H1 (cell line): Measurements from ENCODE around the gene FGF12. TPM values are rescaled to one million over a fixed set of nuclear protein-coding genes. Genes with fewer than 3 reads are reported as not detected.

Experiments used
- CTCF ChIA-PET: fragments of 300-600 bp; sonication (Branson Sonifier 250); formaldehyde crosslinking; loops from one replicate; lab custom pipeline; 2021; ENCODE audit not compliant: partially characterized antibody; lab: Charles Lee
- POLR2A ChIA-PET: fragments of 300-600 bp; sonication (Branson Sonifier 250); formaldehyde crosslinking; loops from one replicate; lab custom pipeline; 2021; ENCODE audit warnings: inconsistent platforms; ENCODE audit not compliant: partially characterized antibody; lab: Charles Lee
- DNase-seq, 2 experiments: peaks; one replicate each; pipeline versions ENCODE4 v3.0.0 to v3.0.0-alpha.2; 2010 to 2022; ENCODE audit warnings: low spot score in 2 of 2, low read depth in 1 of 2, mixed read lengths in 1 of 2
- FAIRE-seq: peaks from 2 replicates; lab custom pipeline; 2011; peaks lifted over from hg19 to GRCh38; lab: Jason Lieb, UNC
- H2AFZ ChIP-seq: 2 replicates; pipeline ENCODE4 v1.8.1; 2012; ENCODE audit warnings: low read length, inconsistent platforms
- H2AK5ac ChIP-seq: 2 replicates; pipeline ENCODE4 v1.6.1; 2013; ENCODE audit warnings: low read depth, low read length
- H2BK120ac ChIP-seq: replicated peaks from 2 replicates; pipeline ENCODE3; 2013; ENCODE audit warnings: low read depth, low read length, inconsistent platforms
- H2BK12ac ChIP-seq: 2 replicates; pipeline ENCODE4 v1.6.1; 2013; ENCODE audit warnings: low read depth, low read length
- H2BK15ac ChIP-seq: 2 replicates; pipeline ENCODE4 v1.6.1; 2013; ENCODE audit warnings: low read length
- H2BK20ac ChIP-seq: 2 replicates; pipeline ENCODE4 v1.6.1; 2013; ENCODE audit warnings: low read length
- H2BK5ac ChIP-seq: 2 replicates; pipeline ENCODE4 v1.6.1; 2013; ENCODE audit warnings: low read depth, low read length
- H3K14ac ChIP-seq: 2 replicates; pipeline ENCODE4 v1.6.1; 2013; ENCODE audit warnings: inconsistent platforms; ENCODE audit not compliant: insufficient read length
- H3K18ac ChIP-seq: 2 replicates; pipeline ENCODE4 v1.6.1; 2013; ENCODE audit warnings: low read length; ENCODE audit errors: extremely low read depth
- H3K23ac ChIP-seq: 2 replicates; pipeline ENCODE4 v1.6.1; 2013; ENCODE audit warnings: inconsistent platforms; ENCODE audit not compliant: insufficient read length
- H3K23me2 ChIP-seq: 2 replicates; pipeline ENCODE4 v1.6.1; 2013; ENCODE audit warnings: low read depth, low read length
- H3K27ac ChIP-seq: 2 replicates; pipeline ENCODE4 v1.6.1; 2011; ENCODE audit warnings: low read depth, low read length, inconsistent platforms
- H3K27me3 ChIP-seq, 4 experiments: replicated peaks in 1 of 4; 1 replicate in 1 of 4; 2 replicates in 3 of 4; pipeline versions ENCODE4 v1.6.1 to v1.8.1; 2011 to 2013; ENCODE audit warnings: low read length in 3 of 4, mild to moderate bottlenecking in 3 of 4, inconsistent platforms in 2 of 4, mixed read lengths in 2 of 4, moderate library complexity in 1 of 4; ENCODE audit not compliant: control insufficient read depth in 3 of 4, insufficient read depth in 3 of 4; ENCODE audit errors: extremely low read depth in 1 of 4
- H3K36me3 ChIP-seq, 4 experiments: 2 replicates each; pipeline versions ENCODE4 v1.6.1 to v1.8.1; 2011 to 2013; ENCODE audit warnings: mild to moderate bottlenecking in 4 of 4, low read length in 3 of 4, moderate library complexity in 2 of 4, control low read depth in 1 of 4, inconsistent platforms in 1 of 4; ENCODE audit not compliant: insufficient read depth in 4 of 4, control insufficient read depth in 2 of 4
- H3K4ac ChIP-seq: replicated peaks from 2 replicates; pipeline ENCODE3; 2013; ENCODE audit warnings: low read length, low read depth, mixed read lengths, inconsistent platforms; ENCODE audit not compliant: insufficient read length
- H3K4me1 ChIP-seq, 4 experiments: replicated peaks in 1 of 4; 1 replicate in 1 of 4; 2 replicates in 3 of 4; pipeline versions ENCODE4 v1.6.1 to v1.8.1; 2011 to 2013; ENCODE audit warnings: low read length in 3 of 4, inconsistent platforms in 2 of 4, mixed read lengths in 1 of 4; ENCODE audit not compliant: insufficient read depth in 4 of 4, control insufficient read depth in 3 of 4
- H3K4me2 ChIP-seq, 2 experiments: 2 replicates each; pipeline versions ENCODE4 v1.6.1 to v1.8.1; 2011 to 2013; ENCODE audit warnings: low read depth in 2 of 2, low read length in 2 of 2, control low read depth in 1 of 2, inconsistent platforms in 1 of 2, mild to moderate bottlenecking in 1 of 2; ENCODE audit not compliant: insufficient read depth in 1 of 2
- H3K4me3 ChIP-seq, 4 experiments: fragments of 200-600, 300-600 bp in 1 of 4; sonication (generic), shearing (Covaris generic), sonication (Bioruptor Twin) in 1 of 4; 2 replicates each; pipeline versions ENCODE4 v1.5.1 to v1.8.1; 2011 to 2016; ENCODE audit warnings: low read length in 4 of 4, low read depth in 3 of 4, control low read depth in 2 of 4, inconsistent platforms in 2 of 4, mild to moderate bottlenecking in 2 of 4, mixed read lengths in 1 of 4, moderate library complexity in 1 of 4; ENCODE audit not compliant: insufficient read depth in 2 of 4; ENCODE audit errors: extremely low read depth in 1 of 4
- H3K56ac ChIP-seq: replicated peaks from 2 replicates; pipeline ENCODE3; 2013; ENCODE audit warnings: low read depth, mild to moderate bottlenecking, mixed read lengths, low read length, inconsistent platforms; ENCODE audit not compliant: insufficient read length
- H3K79me1 ChIP-seq: 2 replicates; pipeline ENCODE4 v1.6.1; 2013; ENCODE audit warnings: low read depth, low read length, control low read depth
- H3K79me2 ChIP-seq, 2 experiments: 2 replicates each; pipeline versions ENCODE4 v1.6.1 to v1.8.1; 2012 to 2013; ENCODE audit warnings: low read length in 2 of 2, mild to moderate bottlenecking in 2 of 2, inconsistent platforms in 1 of 2; ENCODE audit not compliant: insufficient read depth in 2 of 2, control insufficient read depth in 1 of 2
- H3K9ac ChIP-seq, 4 experiments: replicated peaks in 1 of 4; 1 replicate in 1 of 4; 2 replicates in 3 of 4; pipeline versions ENCODE4 v1.6.1 to v1.8.1; 2011 to 2013; ENCODE audit warnings: low read depth in 3 of 4, low read length in 3 of 4, control low read depth in 2 of 4, mild to moderate bottlenecking in 2 of 4, moderate library complexity in 2 of 4, inconsistent platforms in 1 of 4; ENCODE audit errors: extremely low read depth in 1 of 4
- H3K9me3 ChIP-seq, 2 experiments: 2 replicates each; pipeline versions ENCODE4 v1.6.1 to v1.8.1; 2012 to 2013; ENCODE audit warnings: mild to moderate bottlenecking in 2 of 2, moderate library complexity in 2 of 2, control low read depth in 1 of 2, inconsistent platforms in 1 of 2, low read depth in 1 of 2, low read length in 1 of 2, mixed read lengths in 1 of 2; ENCODE audit not compliant: insufficient read depth in 2 of 2
- H4K20me1 ChIP-seq, 2 experiments: replicated peaks in 1 of 2; 2 replicates each; pipeline versions ENCODE3 to v1.8.1; 2011 to 2013; ENCODE audit warnings: inconsistent platforms in 2 of 2, low read length in 2 of 2, mild to moderate bottlenecking in 1 of 2; ENCODE audit not compliant: insufficient read depth in 2 of 2, control insufficient read depth in 1 of 2
- H4K5ac ChIP-seq: 2 replicates; pipeline ENCODE4 v1.6.1; 2013; ENCODE audit warnings: low read length, low read depth, mixed read lengths, inconsistent platforms; ENCODE audit not compliant: insufficient read length
- H4K8ac ChIP-seq: 2 replicates; pipeline ENCODE4 v1.8.0; 2013; ENCODE audit warnings: mild to moderate bottlenecking, moderate library complexity, low read length, inconsistent platforms; ENCODE audit not compliant: insufficient read depth; ENCODE audit errors: extremely low read depth
- H4K91ac ChIP-seq: replicated peaks from 2 replicates; pipeline ENCODE3; 2013; ENCODE audit warnings: low read length, mixed read lengths, inconsistent platforms; ENCODE audit not compliant: insufficient read length
- CBX5 ChIP-seq: fragments of 300-800, 300-1000 bp; sonication (generic); IDR thresholded peaks from 2 replicates; pipeline ENCODE4 v1.7.1; 2016; ENCODE audit warnings: antibody characterized with exemption, low read length, low read depth
- FOSL1 ChIP-seq: IDR thresholded peaks from 2 replicates; pipeline ENCODE4 v1.6.1; 2011; ENCODE audit warnings: mild to moderate bottlenecking, low read depth, low read length, moderate library complexity; ENCODE audit not compliant: insufficient read depth
- KDM5A ChIP-seq: fragments of 200-600 bp; IDR thresholded peaks from 2 replicates; pipeline ENCODE4 v1.7.1; 2012; ENCODE audit warnings: mild to moderate bottlenecking, low read length, inconsistent platforms, mixed read lengths
- SP1 ChIP-seq: IDR thresholded peaks from 2 replicates; pipeline ENCODE4 v1.6.1; 2011; ENCODE audit warnings: low read depth, low read length
- SP4 ChIP-seq: IDR thresholded peaks from 2 replicates; pipeline ENCODE4 v1.6.1; 2012; ENCODE audit warnings: low read length, inconsistent platforms
- TAF1 ChIP-seq: IDR thresholded peaks from 2 replicates; pipeline ENCODE4 v1.6.1; 2011; ENCODE audit warnings: mild to moderate bottlenecking, low read depth, low read length
- TBP ChIP-seq: IDR thresholded peaks from 2 replicates; pipeline ENCODE4 v1.6.1; 2011; ENCODE audit warnings: low read depth, low read length, improper control_type of control experiment
- WGBS, 2 experiments: shearing (Covaris generic) in 1 of 2; methylation state at CpG; one replicate each; pipeline versions ENCODE4 v1.1.6 to v1.1.7; 2013 to 2015; ENCODE audit warnings: low lambda C conversion rate in 2 of 2, mixed read lengths in 2 of 2, inconsistent platforms in 1 of 2, low coverage in 1 of 2, missing lambda C conversion rate in 1 of 2; ENCODE audit not compliant: insufficient replicate concordance in 2 of 2, insufficient coverage in 1 of 2, insufficient read length in 1 of 2; ENCODE audit errors: extremely low coverage in 1 of 2, missing lambda C conversion rate in 1 of 2; 5-methylcytosine and 5-hydroxymethylcytosine counted together
- polyA plus RNA-seq, 7 experiments: library from polyadenylated mRNA; depleted of rRNA in 3 of 7; stranded (reverse) in 5 of 7; unstranded in 2 of 7; fragments of >200 nt in 5 of 7; fragments of 200-250 nt in 2 of 7; gene quantifications; 1 replicate in 5 of 7; 2 replicates in 1 of 7; 4 replicates in 1 of 7; pipeline versions ENCODE4 v1.2.1 to v1.2.3, GENCODE V29; 2011 to 2013; ENCODE audit warnings: missing spikeins in 2 of 7, mixed read lengths in 2 of 7
- total RNA-seq: library from RNA; stranded (reverse); fragmentation: NEBNext Ultra II Directional; extraction: Animal tissue kit (Norgen Biotek cat#: 25700); gene quantifications from 2 replicates; pipeline ENCODE4 v1.2.1, GENCODE V29; 2021
- TF ChIP-seq, protein P1 (sequence below): IDR thresholded peaks from 2 replicates; pipeline ENCODE4 v1.6.1; 2012; ENCODE audit warnings: inconsistent platforms

Gene FGF12
- total and polyA plus RNA-seq, 2 of the 8 experiments (the other 6 are each of a cell fraction or from before 2014, with no cell fraction given), result 4.1 to 16.6 TPM

DNA sequence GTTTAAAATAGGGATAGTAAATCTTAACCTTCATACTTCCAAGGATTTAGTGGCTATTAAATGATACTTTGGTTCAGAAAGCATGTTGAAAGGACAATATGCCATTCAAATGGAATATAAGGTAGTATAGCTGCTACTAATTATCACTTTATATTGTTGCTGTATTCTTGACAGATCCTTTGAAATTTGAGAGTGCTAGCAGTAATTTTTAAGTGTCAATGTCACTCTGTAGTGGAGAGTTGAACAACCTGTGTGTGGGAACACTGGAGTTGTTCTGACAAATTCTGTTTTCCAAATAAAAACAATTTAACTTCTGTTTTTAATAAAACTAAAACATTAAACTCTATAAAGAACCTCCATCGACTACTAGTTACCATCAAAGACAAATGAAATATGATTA is 565.7 kb downstream of the FGF12 start:
- 90% methylated on average over 1 of the region's 1 CpG; no CpG with 5 or more reads in 1 of the 2 experiments for WGBS, 2 experiments
- Histone ChIP-seq H2BK120ac (no peak overlapping the region), H3K23me2 (peaks cover 2% of the 10 kb centered on the region; the same call in 1 of the 2 replicates), H3K79me2 (no peaks in the 10 kb centered on the region), H2AK5ac (no peak overlapping the region), H4K20me1 (no peaks in the 10 kb centered on the region), H3K23ac (no peak overlapping the region), H3K18ac (no peak overlapping the region), H2BK20ac (no peak overlapping the region), H2AFZ (no peak overlapping the region), H3K9ac (no peak overlapping the region), H3K36me3 (no peaks in the 10 kb centered on the region), H3K4me2 (no peak overlapping the region), H4K91ac (no peak overlapping the region), H3K9me3 (no peaks in the 10 kb centered on the region), H3K56ac (no peak overlapping the region), H3K4me1 (no peaks in the 10 kb centered on the region), H3K27ac (no peak overlapping the region), H2BK12ac (no peak overlapping the region), H3K14ac (no peak overlapping the region), H3K4me3 (no peak overlapping the region), H3K4ac (no peak overlapping the region), H2BK5ac (no peak overlapping the region), H2BK15ac (no peak overlapping the region), H4K8ac (no peak overlapping the region), H4K5ac (no peak overlapping the region), H3K27me3 (peaks cover 0 to 2% (median 0%) of the 10 kb centered on the region in 4 experiments; a peak in 1 of 7 replicates)
- FAIRE-seq (no peak), DNase-seq (no peak)
- POLR2A ChIA-PET, result no interaction called here
- CTCF ChIA-PET, result interaction anchor here (1.5 kb wide), 1 partner anchor 262 kb away, joined by 5 read pairs; no protein-coding TSS in a partner anchor
- TF ChIP-seq SP4 (no peak), TAF1 (no peak), KDM5A (no peak), CBX5 (no peak), SP1 (no peak), FOSL1 (no peak), TBP (no peak)
- TF ChIP-seq, protein P1, sequence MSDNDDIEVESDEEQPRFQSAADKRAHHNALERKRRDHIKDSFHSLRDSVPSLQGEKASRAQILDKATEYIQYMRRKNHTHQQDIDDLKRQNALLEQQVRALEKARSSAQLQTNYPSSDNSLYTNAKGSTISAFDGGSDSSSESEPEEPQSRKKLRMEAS, result no peak
- TF ChIP-seq, all 59 proteins: peak for 0
- H3K79me1 ChIP-seq, result no peaks in the 10 kb centered on the region
